GM18502 (cell line): Measurements from ENCODE around the gene SRI.

Experiments
- ATAC-seq: cut with Tn5 transposase; IDR thresholded peaks from one replicate; pipeline ENCODE4 v1.9.1; 2021; ENCODE audit warnings: mild to moderate bottlenecking; ENCODE audit not compliant: unreplicated experiment, poor library complexity

Gene SRI

GRCh38 chr7:88226886-88227516 is 7.2 kb upstream of the SRI start:
- no peak for ATAC-seq

- no peak for ATAC-seq
Observed at GRCh38 chr7:88226201-88226600, 6.4 kb upstream of the SRI start.

GRCh38 chr7:88224601-88225275 is 4.9 kb upstream of the SRI start:
- ATAC-seq: no peak

GRCh38 chr7:88223265-88223664 is 3.4 kb upstream of the SRI start:
- no peak for ATAC-seq

GRCh38 chr7:88218836-88219605 is 817 bp downstream of the SRI start:
- peak; percentile 31 for ATAC-seq

- ATAC-seq: no peak
Observed at GRCh38 chr7:88218429-88218745, 1.5 kb downstream of the SRI start.

GRCh38 chr7:88217675-88218428 is 2.0 kb downstream of the SRI start:
- ATAC-seq: peak; percentile 74

- no peak for ATAC-seq
Observed at GRCh38 chr7:88216276-88216675, 3.6 kb downstream of the SRI start.

GRCh38 chr7:88215295-88215694 is 4.5 kb downstream of the SRI start:
- ATAC-seq: no peak

GRCh38 chr7:88214456-88214855 is 5.4 kb downstream of the SRI start:
- ATAC-seq: no peak

- ATAC-seq: no peak
Observed at GRCh38 chr7:88212918-88213317, 6.9 kb downstream of the SRI start.

GRCh38 chr7:88208521-88208920 is 11.3 kb downstream of the SRI start:
- no peak for ATAC-seq

GRCh38 chr7:88206254-88206653 is 13.6 kb downstream of the SRI start:
- no peak for ATAC-seq

- ATAC-seq: no peak
Observed at GRCh38 chr7:88205179-88205578, 14.7 kb downstream of the SRI start.

- ATAC-seq: no peak
Observed at GRCh38 chr7:88204525-88205110, 15.2 kb downstream of the SRI start.

- ATAC-seq: no peak
Observed at GRCh38 chr7:88203401-88203800, 16.4 kb downstream of the SRI start.

GRCh38 chr7:88202799-88203198 is 17.0 kb downstream of the SRI start:
- ATAC-seq: no peak

- peak; percentile 44 for ATAC-seq
Observed at GRCh38 chr7:88202278-88202677, 17.6 kb downstream of the SRI start.

- no peak for ATAC-seq
Observed at GRCh38 chr7:88201305-88201704, 18.5 kb downstream of the SRI start.

GRCh38 chr7:88200789-88201188 is 19.0 kb downstream of the SRI start:
- no peak for ATAC-seq

GRCh38 chr7:88200261-88200660 is 19.6 kb downstream of the SRI start:
- no peak for ATAC-seq
